ENCODE data around the gene TIAL1.

The TIAL1 gene, protein sequence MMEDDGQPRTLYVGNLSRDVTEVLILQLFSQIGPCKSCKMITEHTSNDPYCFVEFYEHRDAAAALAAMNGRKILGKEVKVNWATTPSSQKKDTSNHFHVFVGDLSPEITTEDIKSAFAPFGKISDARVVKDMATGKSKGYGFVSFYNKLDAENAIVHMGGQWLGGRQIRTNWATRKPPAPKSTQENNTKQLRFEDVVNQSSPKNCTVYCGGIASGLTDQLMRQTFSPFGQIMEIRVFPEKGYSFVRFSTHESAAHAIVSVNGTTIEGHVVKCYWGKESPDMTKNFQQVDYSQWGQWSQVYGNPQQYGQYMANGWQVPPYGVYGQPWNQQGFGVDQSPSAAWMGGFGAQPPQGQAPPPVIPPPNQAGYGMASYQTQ

DNA sequence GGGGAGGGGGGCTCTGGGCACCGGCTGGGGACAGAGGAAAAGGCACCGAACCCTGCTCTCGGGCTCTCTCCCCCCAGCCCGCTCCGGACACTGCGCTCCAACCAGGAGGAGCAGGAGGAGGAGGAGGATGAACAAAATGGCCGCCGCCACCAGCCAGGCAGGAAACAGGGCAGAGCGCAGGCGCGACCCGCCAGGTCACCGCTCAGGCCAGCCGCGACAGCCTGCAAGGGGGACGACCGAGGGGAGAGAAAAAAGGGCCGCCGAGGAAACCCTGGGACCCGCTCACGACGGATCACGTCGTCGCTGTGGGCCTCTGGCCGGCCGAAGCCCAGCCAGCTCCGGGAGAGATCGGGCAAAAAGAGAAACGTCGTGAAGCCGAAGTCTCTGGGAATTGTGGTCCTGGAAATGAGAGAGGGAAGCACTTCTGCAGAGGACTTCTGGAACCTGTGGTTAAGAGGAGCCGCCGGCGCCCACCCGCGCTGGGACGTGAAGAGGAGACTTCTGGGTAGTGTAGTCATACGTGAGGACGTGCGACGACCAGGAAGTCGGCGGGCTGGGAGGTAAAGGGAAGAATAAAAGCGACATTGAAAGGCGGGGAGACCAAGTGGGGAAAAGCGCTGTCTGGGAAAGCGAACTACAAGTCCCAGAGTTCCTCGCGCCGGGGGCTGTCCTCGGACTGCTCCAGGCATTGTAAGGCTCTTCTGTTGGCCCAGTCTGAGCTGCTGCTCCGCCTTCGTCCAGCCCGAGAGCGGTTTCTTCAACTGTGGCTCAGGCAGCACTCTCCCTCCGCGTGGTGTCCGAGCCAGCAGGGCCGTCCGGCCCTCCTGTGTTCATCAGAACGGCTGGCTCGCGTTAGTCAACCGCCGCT, at the start of gene TIAL1:
TSS of gene TIAL1 (minus strand) at position 428 of the 868 bp plus-strand sequence. CDS start 499 bp downstream, outside the sequence.
- Histone ChIP-seq H3K36me3 (ENCODE audit: control insufficient read depth in 2 of 2, insufficient read depth in 2 of 2, low read length in 2 of 2) (no peaks in the 10 kb centered on the region), H3K27ac (ENCODE audit: low read depth in 2 of 2, low read length in 2 of 2) (peak within 1 kb of the TSS; percentile 99), H3K4me1 (ENCODE audit: control insufficient read depth in 2 of 2, insufficient read depth in 2 of 2, low read length in 2 of 2) (peaks cover 36% of the 10 kb centered on the region in 2 donors), H3K27me3 (ENCODE audit: control insufficient read depth in 2 of 2, insufficient read depth in 2 of 2, low read length in 2 of 2) (no peaks in the 10 kb centered on the region), H3K4me3 (ENCODE audit: low read length in 2 of 2) (peak within 1 kb of the TSS; percentile 96 to 97), H3K9ac (ENCODE audit: low read depth in 1 of 2, low read length in 2 of 2) (peak within 1 kb of the TSS; percentile 96), H3K9me3 (ENCODE audit: control insufficient read depth in 2 of 2, low read length in 2 of 2) (no peaks in the 10 kb centered on the region)

DNA sequence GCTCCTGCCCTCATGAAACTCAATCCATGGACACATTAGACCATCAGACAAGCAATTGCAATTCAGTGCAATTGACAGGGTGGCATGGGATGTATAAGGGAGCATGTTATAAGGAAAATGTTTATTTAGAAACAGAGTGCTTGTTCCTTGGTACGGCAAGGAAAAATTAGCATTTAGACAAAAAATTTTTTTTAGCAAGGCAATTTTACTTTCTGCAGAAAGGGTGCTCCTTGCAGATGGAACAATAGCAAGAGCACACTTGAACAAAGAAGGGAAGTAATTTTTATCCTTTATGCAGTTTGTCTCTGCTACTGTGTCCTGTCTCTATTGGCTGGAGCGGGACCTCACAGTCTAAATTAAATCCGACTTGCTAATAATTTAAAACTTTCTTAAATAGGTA, 48.2 kb upstream of the TIAL1 start:
- H3K36me3 ChIP-seq (ENCODE audit: control insufficient read depth in 2 of 2, insufficient read depth in 2 of 2, low read length in 2 of 2), result no peaks in the 10 kb centered on the region
- H3K27ac ChIP-seq (ENCODE audit: low read depth in 2 of 2, low read length in 2 of 2), result no peak overlapping the region
- no peak overlapping the region for H3K9ac ChIP-seq (ENCODE audit: low read depth in 1 of 2, low read length in 2 of 2)
- H3K4me1 ChIP-seq (ENCODE audit: control insufficient read depth in 2 of 2, insufficient read depth in 2 of 2, low read length in 2 of 2), result no peaks in the 10 kb centered on the region
- H3K4me3 ChIP-seq (ENCODE audit: low read length in 2 of 2), result no peak overlapping the region
- H3K9me3 ChIP-seq (ENCODE audit: control insufficient read depth in 2 of 2, low read length in 2 of 2), result no peaks in the 10 kb centered on the region
- no peaks in the 10 kb centered on the region for H3K27me3 ChIP-seq (ENCODE audit: control insufficient read depth in 2 of 2, insufficient read depth in 2 of 2, low read length in 2 of 2)

DNA sequence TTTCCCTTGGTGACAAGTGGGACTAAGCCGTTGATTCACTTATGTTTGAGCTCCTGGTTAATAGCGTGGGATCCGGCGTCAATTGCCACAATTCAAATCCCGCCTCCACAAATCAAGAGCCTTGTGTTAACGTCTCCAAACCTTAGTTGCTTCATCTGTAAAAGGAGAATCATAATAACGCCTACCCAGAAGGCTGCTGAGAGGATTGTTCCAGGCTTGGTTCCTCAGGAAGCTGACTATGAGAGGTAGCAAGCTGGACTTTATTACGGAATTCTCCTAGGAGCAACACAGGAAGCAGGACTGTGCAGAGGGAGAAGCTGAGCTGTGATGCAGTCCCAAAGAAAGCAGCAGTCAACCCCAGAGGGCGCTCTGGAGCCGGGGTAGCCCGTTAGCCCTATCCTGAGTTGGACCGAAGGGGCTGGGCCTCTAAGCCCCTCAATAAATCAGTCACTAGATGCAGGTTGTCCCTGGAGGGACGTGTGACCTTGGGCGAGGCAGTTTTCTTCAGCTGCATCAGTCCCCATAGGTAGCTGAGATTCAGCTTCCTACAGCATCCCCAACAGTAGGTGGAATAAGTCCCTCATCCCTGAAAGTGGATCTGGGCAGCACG, 47.5 kb upstream of the TIAL1 start:
- H3K9ac ChIP-seq (ENCODE audit: low read depth in 1 of 2, low read length in 2 of 2), result no peak overlapping the region
- no peaks in the 10 kb centered on the region for H3K27me3 ChIP-seq (ENCODE audit: control insufficient read depth in 2 of 2, insufficient read depth in 2 of 2, low read length in 2 of 2)
- no peak overlapping the region for H3K27ac ChIP-seq (ENCODE audit: low read depth in 2 of 2, low read length in 2 of 2)
- no peaks in the 10 kb centered on the region for H3K4me1 ChIP-seq (ENCODE audit: control insufficient read depth in 2 of 2, insufficient read depth in 2 of 2, low read length in 2 of 2)
- H3K9me3 ChIP-seq (ENCODE audit: control insufficient read depth in 2 of 2, low read length in 2 of 2), result no peaks in the 10 kb centered on the region
- no peaks in the 10 kb centered on the region for H3K36me3 ChIP-seq (ENCODE audit: control insufficient read depth in 2 of 2, insufficient read depth in 2 of 2, low read length in 2 of 2)
- H3K4me3 ChIP-seq (ENCODE audit: low read length in 2 of 2), result no peak overlapping the region

- no peaks in the 10 kb centered on the region for H3K9me3 ChIP-seq (ENCODE audit: control insufficient read depth in 2 of 2, low read length in 2 of 2)
- no peak overlapping the region for H3K27ac ChIP-seq (ENCODE audit: low read depth in 2 of 2, low read length in 2 of 2)
Measured at GRCh38 chr10:119643306-119644204, 46.8 kb upstream of the TIAL1 start.

DNA sequence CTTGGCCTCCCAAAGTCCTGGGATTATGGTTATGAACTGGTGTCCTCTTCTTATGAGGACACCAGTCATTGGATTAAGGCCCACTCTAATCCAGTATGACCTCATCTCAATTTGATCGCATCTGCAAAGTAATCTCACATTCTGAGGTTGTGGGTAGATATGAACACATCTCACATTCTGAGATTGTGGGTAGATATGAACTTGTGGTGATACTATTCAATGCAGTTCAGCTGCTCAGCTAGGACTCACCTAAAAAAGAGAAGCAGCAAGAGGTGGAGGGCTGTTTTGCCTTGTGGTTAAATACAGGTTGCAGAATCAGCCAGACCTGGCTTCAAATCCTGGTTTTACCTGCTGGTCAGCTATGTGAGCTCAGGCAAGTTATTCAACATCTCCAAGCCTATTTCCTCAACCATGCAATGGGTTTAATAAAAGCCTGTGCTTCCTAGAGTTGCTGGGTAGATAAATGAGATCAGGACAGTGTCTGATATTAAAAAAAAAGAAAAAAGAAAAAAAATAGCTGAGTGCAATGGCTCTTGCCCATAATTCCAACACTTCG, 45.9 kb upstream of the TIAL1 start:
- H3K27me3 ChIP-seq (ENCODE audit: control insufficient read depth in 2 of 2, insufficient read depth in 2 of 2, low read length in 2 of 2), result no peaks in the 10 kb centered on the region
- no peaks in the 10 kb centered on the region for H3K4me1 ChIP-seq (ENCODE audit: control insufficient read depth in 2 of 2, insufficient read depth in 2 of 2, low read length in 2 of 2)
- no peak overlapping the region for H3K9ac ChIP-seq (ENCODE audit: low read depth in 1 of 2, low read length in 2 of 2)
- no peak overlapping the region for H3K27ac ChIP-seq (ENCODE audit: low read depth in 2 of 2, low read length in 2 of 2)
- H3K36me3 ChIP-seq (ENCODE audit: control insufficient read depth in 2 of 2, insufficient read depth in 2 of 2, low read length in 2 of 2), result no peaks in the 10 kb centered on the region
- H3K4me3 ChIP-seq (ENCODE audit: low read length in 2 of 2), result no peak overlapping the region
- no peaks in the 10 kb centered on the region for H3K9me3 ChIP-seq (ENCODE audit: control insufficient read depth in 2 of 2, low read length in 2 of 2)

More at GRCh38 chr10:119643306-119644204, 46.8 kb upstream of the TIAL1 start:
- no peaks in the 10 kb centered on the region for H3K4me1 ChIP-seq (ENCODE audit: control insufficient read depth in 2 of 2, insufficient read depth in 2 of 2, low read length in 2 of 2)
- H3K36me3 ChIP-seq (ENCODE audit: control insufficient read depth in 2 of 2, insufficient read depth in 2 of 2, low read length in 2 of 2), result no peaks in the 10 kb centered on the region
- H3K4me3 ChIP-seq (ENCODE audit: low read length in 2 of 2), result no peak overlapping the region
- no peaks in the 10 kb centered on the region for H3K27me3 ChIP-seq (ENCODE audit: control insufficient read depth in 2 of 2, insufficient read depth in 2 of 2, low read length in 2 of 2)
- no peak overlapping the region for H3K9ac ChIP-seq (ENCODE audit: low read depth in 1 of 2, low read length in 2 of 2)

DNA sequence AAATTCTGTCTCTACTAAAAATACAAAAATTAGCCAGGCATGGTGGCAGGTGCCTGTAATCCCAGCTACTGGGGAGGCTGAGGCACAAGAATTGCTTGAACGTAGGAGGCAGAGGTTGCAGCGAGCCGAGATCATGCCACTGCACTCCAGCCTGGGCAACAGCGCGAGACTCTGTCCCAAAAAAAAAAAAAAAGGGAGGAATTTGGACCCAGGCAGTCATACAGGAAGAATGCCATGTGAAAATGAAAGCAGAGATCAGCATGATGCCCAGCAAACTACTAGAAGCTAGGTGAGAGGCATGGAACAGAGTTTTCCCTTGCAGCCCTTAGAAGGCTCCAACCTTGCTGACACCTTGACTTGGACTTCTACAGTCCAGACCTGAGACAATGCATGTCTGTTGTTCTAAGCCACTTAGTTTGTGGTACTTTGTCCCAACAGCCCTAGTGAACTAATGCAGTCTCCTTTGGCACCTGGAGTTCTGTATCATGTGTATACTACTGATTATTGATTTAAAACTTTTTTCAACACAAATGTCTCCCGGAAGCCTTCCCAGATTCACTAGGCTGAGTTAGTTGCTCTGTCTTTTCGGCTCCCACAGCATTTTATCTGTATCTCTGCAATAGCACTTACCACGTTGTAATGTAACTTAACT, 44.2 kb upstream of the TIAL1 start:
- H3K4me1 ChIP-seq (ENCODE audit: control insufficient read depth in 2 of 2, insufficient read depth in 2 of 2, low read length in 2 of 2), result no peaks in the 10 kb centered on the region
- H3K27ac ChIP-seq (ENCODE audit: low read depth in 2 of 2, low read length in 2 of 2), result no peak overlapping the region
- no peaks in the 10 kb centered on the region for H3K36me3 ChIP-seq (ENCODE audit: control insufficient read depth in 2 of 2, insufficient read depth in 2 of 2, low read length in 2 of 2)
- H3K27me3 ChIP-seq (ENCODE audit: control insufficient read depth in 2 of 2, insufficient read depth in 2 of 2, low read length in 2 of 2), result no peaks in the 10 kb centered on the region
- H3K4me3 ChIP-seq (ENCODE audit: low read length in 2 of 2), result no peak overlapping the region
- no peak overlapping the region for H3K9ac ChIP-seq (ENCODE audit: low read depth in 1 of 2, low read length in 2 of 2)
- no peaks in the 10 kb centered on the region for H3K9me3 ChIP-seq (ENCODE audit: control insufficient read depth in 2 of 2, low read length in 2 of 2)

DNA sequence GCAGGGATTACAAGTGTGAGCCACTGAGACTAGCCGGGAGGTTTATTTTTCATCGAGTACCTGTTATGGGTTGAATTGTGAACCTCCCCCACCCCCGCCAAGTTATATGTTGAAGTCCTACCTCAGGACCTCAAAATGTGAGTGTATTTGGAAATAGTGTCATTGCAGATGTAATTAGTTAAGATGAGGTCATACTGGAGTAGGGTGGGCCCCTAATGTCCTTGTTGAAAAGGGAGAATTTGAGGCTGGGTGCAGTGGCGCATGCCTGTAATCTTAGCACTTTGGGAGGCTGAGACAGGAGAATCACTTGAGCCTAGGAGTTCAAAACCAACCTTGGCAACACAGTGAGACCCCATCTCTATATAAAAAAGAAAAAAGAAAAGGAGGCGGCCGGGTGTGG, 43.6 kb upstream of the TIAL1 start:
- H3K27ac ChIP-seq (ENCODE audit: low read depth in 2 of 2, low read length in 2 of 2), result no peak overlapping the region
- H3K27me3 ChIP-seq (ENCODE audit: control insufficient read depth in 2 of 2, insufficient read depth in 2 of 2, low read length in 2 of 2), result no peaks in the 10 kb centered on the region
- no peak overlapping the region for H3K4me3 ChIP-seq (ENCODE audit: low read length in 2 of 2)
- no peaks in the 10 kb centered on the region for H3K4me1 ChIP-seq (ENCODE audit: control insufficient read depth in 2 of 2, insufficient read depth in 2 of 2, low read length in 2 of 2)
- no peaks in the 10 kb centered on the region for H3K36me3 ChIP-seq (ENCODE audit: control insufficient read depth in 2 of 2, insufficient read depth in 2 of 2, low read length in 2 of 2)
- H3K9me3 ChIP-seq (ENCODE audit: control insufficient read depth in 2 of 2, low read length in 2 of 2), result no peaks in the 10 kb centered on the region
- H3K9ac ChIP-seq (ENCODE audit: low read depth in 1 of 2, low read length in 2 of 2), result no peak overlapping the region

- Histone ChIP-seq H3K36me3 (ENCODE audit: control insufficient read depth in 2 of 2, insufficient read depth in 2 of 2, low read length in 2 of 2) (no peaks in the 10 kb centered on the region), H3K27ac (ENCODE audit: low read depth in 2 of 2, low read length in 2 of 2) (no peak overlapping the region), H3K9ac (ENCODE audit: low read depth in 1 of 2, low read length in 2 of 2) (no peak overlapping the region), H3K9me3 (ENCODE audit: control insufficient read depth in 2 of 2, low read length in 2 of 2) (no peaks in the 10 kb centered on the region), H3K27me3 (ENCODE audit: control insufficient read depth in 2 of 2, insufficient read depth in 2 of 2, low read length in 2 of 2) (no peaks in the 10 kb centered on the region), H3K4me1 (ENCODE audit: control insufficient read depth in 2 of 2, insufficient read depth in 2 of 2, low read length in 2 of 2) (no peaks in the 10 kb centered on the region), H3K4me3 (ENCODE audit: low read length in 2 of 2) (no peak overlapping the region)
Measured at GRCh38 chr10:119638982-119639381, 42.2 kb upstream of the TIAL1 start.

DNA sequence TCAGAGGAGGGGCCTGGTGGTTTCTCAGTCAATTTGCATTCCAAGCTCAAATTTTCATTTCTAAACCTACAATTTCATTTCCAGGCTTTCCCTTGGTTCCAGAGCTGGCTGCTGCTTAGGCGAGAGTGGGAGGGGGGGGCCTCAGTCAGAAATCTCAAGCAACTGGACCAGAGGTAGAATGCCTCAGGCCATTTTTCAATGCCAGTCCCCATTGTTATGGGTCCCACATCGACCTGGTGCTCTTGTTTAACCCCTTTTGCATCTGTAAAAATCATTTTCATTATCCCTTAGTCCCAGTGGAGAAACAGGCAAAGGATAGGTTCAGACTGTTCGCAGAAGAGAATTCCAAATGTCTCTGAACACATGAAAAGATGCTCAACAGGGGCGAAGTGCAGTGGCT, 40.9 kb upstream of the TIAL1 start:
- H3K4me1 ChIP-seq (ENCODE audit: control insufficient read depth in 2 of 2, insufficient read depth in 2 of 2, low read length in 2 of 2), result no peaks in the 10 kb centered on the region
- no peak overlapping the region for H3K4me3 ChIP-seq (ENCODE audit: low read length in 2 of 2)
- H3K27ac ChIP-seq (ENCODE audit: low read depth in 2 of 2, low read length in 2 of 2), result no peak overlapping the region
- no peaks in the 10 kb centered on the region for H3K36me3 ChIP-seq (ENCODE audit: control insufficient read depth in 2 of 2, insufficient read depth in 2 of 2, low read length in 2 of 2)
- H3K9ac ChIP-seq (ENCODE audit: low read depth in 1 of 2, low read length in 2 of 2), result no peak overlapping the region
- no peaks in the 10 kb centered on the region for H3K27me3 ChIP-seq (ENCODE audit: control insufficient read depth in 2 of 2, insufficient read depth in 2 of 2, low read length in 2 of 2)
- no peaks in the 10 kb centered on the region for H3K9me3 ChIP-seq (ENCODE audit: control insufficient read depth in 2 of 2, low read length in 2 of 2)
